Esophagus mucosa (tissue), 1 donor: ENCODE data around the gene GLB1L2. TPM values are rescaled to one million over a fixed set of nuclear protein-coding genes. Genes with fewer than 3 reads are reported as not detected.

ENCODE experiments used
- total RNA-seq: library from RNA; stranded (reverse); gene quantifications from one replicate; pipeline ENCODE4 v1.2.4, GENCODE V29; 2023
- donor health status: DM: yes; HTN: yes; CAD: no.

Gene GLB1L2
- total RNA-seq, 1 donor from 2014 or later: 2.2 TPM

Other genes starting within 250 kb of the GLB1L2 start
- gene NCAPD3, start 108.0 kb upstream of the GLB1L2 start, total RNA-seq: 13.1 TPM
- 24.1 TPM for gene VPS26B, start 107.3 kb upstream of the GLB1L2 start, total RNA-seq
- gene THYN1, start 78.6 kb upstream of the GLB1L2 start, total RNA-seq: 20.0 TPM
- gene ACAD8, start 78.4 kb upstream of the GLB1L2 start, total RNA-seq: 13.9 TPM
- gene GLB1L3, start 55.6 kb upstream of the GLB1L2 start, total RNA-seq: not detected
- 0.08 TPM for gene B3GAT1, start 80.3 kb downstream of the GLB1L2 start, total RNA-seq